ENCODE measurements around the gene SEMA3F.

GRCh38 chr3:50183755-50184154 lies 28.6 kb downstream of the SEMA3F start:
- TF ChIP-seq CTCF (conservative IDR thresholded peaks at IDR 0.05; ENCODE audit: low read depth, low read length) (no peak), POLR2A (IDR thresholded peaks at IDR 0.05; ENCODE audit: low read depth, low read length) (no peak), MAZ (IDR thresholded peaks at IDR 0.05; ENCODE audit: borderline replicate concordance, low read depth, low read length) (no peak), CEBPB (IDR thresholded peaks at IDR 0.05; ENCODE audit: low read depth, low read length) (no peak), MXI1 (IDR thresholded peaks at IDR 0.05; ENCODE audit: borderline replicate concordance, low read depth, low read length) (no peak), RFX5 (IDR thresholded peaks at IDR 0.05; ENCODE audit: low read depth, low read length) (no peak), BHLHE40 (IDR thresholded peaks at IDR 0.05; ENCODE audit: low read depth, low read length) (no peak), ELK1 (IDR thresholded peaks at IDR 0.05; ENCODE audit: borderline replicate concordance, low read depth, low read length) (no peak)
- TF ChIP-seq, protein P1, sequence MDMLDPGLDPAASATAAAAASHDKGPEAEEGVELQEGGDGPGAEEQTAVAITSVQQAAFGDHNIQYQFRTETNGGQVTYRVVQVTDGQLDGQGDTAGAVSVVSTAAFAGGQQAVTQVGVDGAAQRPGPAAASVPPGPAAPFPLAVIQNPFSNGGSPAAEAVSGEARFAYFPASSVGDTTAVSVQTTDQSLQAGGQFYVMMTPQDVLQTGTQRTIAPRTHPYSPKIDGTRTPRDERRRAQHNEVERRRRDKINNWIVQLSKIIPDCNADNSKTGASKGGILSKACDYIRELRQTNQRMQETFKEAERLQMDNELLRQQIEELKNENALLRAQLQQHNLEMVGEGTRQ (IDR thresholded peaks at IDR 0.05; ENCODE audit: low read depth, low read length), result no peak
